ENCODE results near the gene ADAMTS1.

DNA sequence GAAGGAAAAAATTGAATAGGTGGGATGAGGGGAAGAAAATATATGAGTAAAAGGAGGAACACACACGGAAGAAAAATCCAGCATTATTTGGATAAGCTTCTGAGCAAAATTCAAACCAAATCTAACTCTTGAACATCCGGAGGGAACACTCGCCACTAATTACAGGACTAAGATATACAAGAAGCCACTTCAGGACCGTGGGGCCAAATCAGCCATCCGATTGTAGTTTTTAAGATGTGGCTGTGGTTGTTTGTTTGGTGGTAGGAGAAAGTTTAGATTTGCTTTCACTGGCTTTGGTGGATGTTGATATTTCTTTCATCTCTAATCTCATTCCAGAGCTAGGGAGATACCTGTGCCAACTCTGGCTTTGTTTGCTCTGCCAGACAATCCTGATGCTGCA, 43.7 kb upstream of the ADAMTS1 start:
- TF ChIP-seq, protein P1, sequence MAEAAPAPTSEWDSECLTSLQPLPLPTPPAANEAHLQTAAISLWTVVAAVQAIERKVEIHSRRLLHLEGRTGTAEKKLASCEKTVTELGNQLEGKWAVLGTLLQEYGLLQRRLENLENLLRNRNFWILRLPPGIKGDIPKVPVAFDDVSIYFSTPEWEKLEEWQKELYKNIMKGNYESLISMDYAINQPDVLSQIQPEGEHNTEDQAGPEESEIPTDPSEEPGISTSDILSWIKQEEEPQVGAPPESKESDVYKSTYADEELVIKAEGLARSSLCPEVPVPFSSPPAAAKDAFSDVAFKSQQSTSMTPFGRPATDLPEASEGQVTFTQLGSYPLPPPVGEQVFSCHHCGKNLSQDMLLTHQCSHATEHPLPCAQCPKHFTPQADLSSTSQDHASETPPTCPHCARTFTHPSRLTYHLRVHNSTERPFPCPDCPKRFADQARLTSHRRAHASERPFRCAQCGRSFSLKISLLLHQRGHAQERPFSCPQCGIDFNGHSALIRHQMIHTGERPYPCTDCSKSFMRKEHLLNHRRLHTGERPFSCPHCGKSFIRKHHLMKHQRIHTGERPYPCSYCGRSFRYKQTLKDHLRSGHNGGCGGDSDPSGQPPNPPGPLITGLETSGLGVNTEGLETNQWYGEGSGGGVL (tag by site-specific recombination; IDR thresholded peaks at IDR 0.05): no peak
- no peak for TF ChIP-seq ZNF138 (tag by site-specific recombination; IDR thresholded peaks at IDR 0.05; ENCODE audit: borderline replicate concordance)
- TF ChIP-seq, protein P2, sequence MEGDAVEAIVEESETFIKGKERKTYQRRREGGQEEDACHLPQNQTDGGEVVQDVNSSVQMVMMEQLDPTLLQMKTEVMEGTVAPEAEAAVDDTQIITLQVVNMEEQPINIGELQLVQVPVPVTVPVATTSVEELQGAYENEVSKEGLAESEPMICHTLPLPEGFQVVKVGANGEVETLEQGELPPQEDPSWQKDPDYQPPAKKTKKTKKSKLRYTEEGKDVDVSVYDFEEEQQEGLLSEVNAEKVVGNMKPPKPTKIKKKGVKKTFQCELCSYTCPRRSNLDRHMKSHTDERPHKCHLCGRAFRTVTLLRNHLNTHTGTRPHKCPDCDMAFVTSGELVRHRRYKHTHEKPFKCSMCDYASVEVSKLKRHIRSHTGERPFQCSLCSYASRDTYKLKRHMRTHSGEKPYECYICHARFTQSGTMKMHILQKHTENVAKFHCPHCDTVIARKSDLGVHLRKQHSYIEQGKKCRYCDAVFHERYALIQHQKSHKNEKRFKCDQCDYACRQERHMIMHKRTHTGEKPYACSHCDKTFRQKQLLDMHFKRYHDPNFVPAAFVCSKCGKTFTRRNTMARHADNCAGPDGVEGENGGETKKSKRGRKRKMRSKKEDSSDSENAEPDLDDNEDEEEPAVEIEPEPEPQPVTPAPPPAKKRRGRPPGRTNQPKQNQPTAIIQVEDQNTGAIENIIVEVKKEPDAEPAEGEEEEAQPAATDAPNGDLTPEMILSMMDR (tag by site-specific recombination; IDR thresholded peaks at IDR 0.05): no peak
- no peak for TF ChIP-seq ZNF211 (tag by site-specific recombination; IDR thresholded peaks at IDR 0.05; ENCODE audit: low read depth)
- no peak for TF ChIP-seq ZNF239 (tag by site-specific recombination; IDR thresholded peaks at IDR 0.05)
- TF ChIP-seq MYNN (tag by site-specific recombination; IDR thresholded peaks at IDR 0.05; ENCODE audit: borderline replicate concordance): no peak
- no peak for TF ChIP-seq ZNF202 (tag by site-specific recombination; IDR thresholded peaks at IDR 0.05; ENCODE audit: borderline replicate concordance)
- no peak for TF ChIP-seq REST (tag by site-specific recombination; IDR thresholded peaks at IDR 0.05)
- no peak for TF ChIP-seq TCF7L2 (IDR thresholded peaks at IDR 0.05; ENCODE audit: borderline replicate concordance, low read depth, low read length)
- no peak for TF ChIP-seq ZSCAN23 (tag by site-specific recombination; IDR thresholded peaks at IDR 0.05)
- TF ChIP-seq ZNF660 (tag by site-specific recombination; IDR thresholded peaks at IDR 0.05): no peak
- TF ChIP-seq BCL11B (tag by site-specific recombination; IDR thresholded peaks at IDR 0.05; ENCODE audit: low read depth): no peak

All from HEK293 (cell line).